Measurements from ENCODE around the gene TNPO2.

DNA sequence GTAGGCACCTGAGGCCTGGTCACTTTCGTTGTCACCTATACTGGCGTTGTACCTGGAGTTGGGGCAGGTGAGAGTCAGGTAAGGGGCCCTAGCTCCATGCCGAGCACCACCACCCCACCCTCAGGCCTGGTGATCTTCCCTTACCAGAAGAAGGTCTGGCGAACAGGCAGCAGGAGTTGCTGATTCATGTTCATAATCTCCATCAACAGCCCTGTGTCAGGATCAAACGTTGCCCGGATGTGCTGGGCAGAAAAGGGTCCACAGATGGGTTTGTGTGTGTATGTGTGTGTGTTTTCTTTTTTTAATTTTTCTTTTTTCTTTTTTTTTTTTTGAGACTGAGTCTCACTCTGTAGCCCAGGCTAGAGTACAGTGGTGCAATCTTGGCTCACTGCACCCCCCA, 71.5 kb downstream of the TNPO2 start:
- no peak for TF ChIP-seq CTCF (conservative IDR thresholded peaks at IDR 0.05; ENCODE audit: low read depth in 2 of 2)
- no peak for TF ChIP-seq POLR2AphosphoS5 (IDR thresholded peaks at IDR 0.05; ENCODE audit: low read depth)
- TF ChIP-seq EZH2 (IDR thresholded peaks at IDR 0.05; ENCODE audit: low read depth, unreplicated experiment): no peak
- TF ChIP-seq JUNB (IDR thresholded peaks at IDR 0.05; ENCODE audit: unreplicated experiment): no peak
- TF ChIP-seq EZH2phosphoT487 (IDR thresholded peaks at IDR 0.05; ENCODE audit: unreplicated experiment): no peak
- TF ChIP-seq REST (IDR thresholded peaks at IDR 0.05; ENCODE audit: unreplicated experiment): no peak
- no peak for TF ChIP-seq STAT1 (IDR thresholded peaks at IDR 0.05; ENCODE audit: unreplicated experiment)
- TF ChIP-seq ZNF331 (CRISPR knock-in tag; IDR thresholded peaks at IDR 0.05; ENCODE audit: low read depth): no peak
- no peak for TF ChIP-seq CREB1 (CRISPR knock-in tag; IDR thresholded peaks at IDR 0.05; ENCODE audit: low read depth)
- no peak for TF ChIP-seq ETS1 (IDR thresholded peaks at IDR 0.05)
- TF ChIP-seq NANOG (IDR thresholded peaks at IDR 0.05; ENCODE audit: borderline replicate concordance): no peak

All from GM23338 (cell line).